IPS-18c (cell line): ENCODE results near the gene CCDC85B.

Experiments used
- H3K4me3 ChIP-seq: 2 replicates; pipeline ENCODE4 v1.7.0; 2013; ENCODE audit warnings: low read depth, mild to moderate bottlenecking, low read length, moderate library complexity; ENCODE audit not compliant: insufficient read depth
- H3K9me3 ChIP-seq: one replicate; pipeline ENCODE4 v1.6.1; 2013; ENCODE audit warnings: mild to moderate bottlenecking, low read length, moderate library complexity; ENCODE audit not compliant: control insufficient read depth, insufficient read depth

The CCDC85B gene

DNA sequence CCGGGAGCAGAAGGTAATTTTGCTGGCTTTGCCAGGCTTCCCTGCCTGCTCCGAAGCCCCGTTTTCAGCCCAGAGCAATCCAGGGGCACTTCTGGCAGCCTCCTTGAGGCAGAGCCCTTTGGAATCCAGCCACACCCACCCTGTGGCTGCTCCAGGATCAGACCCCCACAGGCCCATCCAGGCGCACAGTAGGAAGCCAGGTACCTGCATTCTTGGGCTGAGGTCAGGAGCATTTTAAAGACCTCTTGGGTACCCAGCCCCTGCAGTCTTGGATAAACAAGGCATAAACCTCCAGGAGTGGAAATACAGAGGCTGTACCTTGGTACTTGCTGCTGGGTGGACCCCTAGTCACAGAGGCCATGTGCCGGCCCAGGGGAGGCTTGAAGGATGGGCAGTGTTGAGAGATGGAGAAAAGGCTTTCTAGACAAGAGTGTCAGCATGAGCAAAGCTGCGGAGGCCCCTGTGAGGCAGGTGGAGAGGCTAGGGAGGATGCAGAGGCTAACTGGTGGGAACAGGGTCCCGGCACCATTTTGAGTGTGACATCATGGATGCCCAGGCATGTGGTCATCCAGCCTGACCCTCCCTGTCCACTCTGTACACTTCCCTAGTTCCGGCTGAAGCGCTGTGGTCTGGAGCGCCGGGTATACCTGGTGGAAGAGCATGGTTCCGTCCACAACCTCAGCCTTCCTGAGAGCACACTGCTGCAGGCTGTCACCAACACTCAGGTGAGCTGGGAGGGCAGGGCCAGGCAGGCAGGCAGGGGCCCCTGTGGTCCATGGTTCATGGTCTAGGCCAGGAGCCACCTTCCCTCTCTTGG is 26.4 kb upstream of the CCDC85B start:
- Histone ChIP-seq H3K9me3 (no peaks in the 10 kb centered on the region), H3K4me3 (no peak overlapping the region)

GRCh38 chr11:65864706-65865471 is 25.6 kb upstream of the CCDC85B start:
- H3K4me3 ChIP-seq: no peak overlapping the region

GRCh38 chr11:65865550-65866172 is 24.8 kb upstream of the CCDC85B start:
- Histone ChIP-seq H3K4me3 (no peak overlapping the region), H3K9me3 (no peaks in the 10 kb centered on the region)

More at GRCh38 chr11:65864706-65865471, 25.6 kb upstream of the CCDC85B start:
- H3K9me3 ChIP-seq: no peaks in the 10 kb centered on the region

DNA sequence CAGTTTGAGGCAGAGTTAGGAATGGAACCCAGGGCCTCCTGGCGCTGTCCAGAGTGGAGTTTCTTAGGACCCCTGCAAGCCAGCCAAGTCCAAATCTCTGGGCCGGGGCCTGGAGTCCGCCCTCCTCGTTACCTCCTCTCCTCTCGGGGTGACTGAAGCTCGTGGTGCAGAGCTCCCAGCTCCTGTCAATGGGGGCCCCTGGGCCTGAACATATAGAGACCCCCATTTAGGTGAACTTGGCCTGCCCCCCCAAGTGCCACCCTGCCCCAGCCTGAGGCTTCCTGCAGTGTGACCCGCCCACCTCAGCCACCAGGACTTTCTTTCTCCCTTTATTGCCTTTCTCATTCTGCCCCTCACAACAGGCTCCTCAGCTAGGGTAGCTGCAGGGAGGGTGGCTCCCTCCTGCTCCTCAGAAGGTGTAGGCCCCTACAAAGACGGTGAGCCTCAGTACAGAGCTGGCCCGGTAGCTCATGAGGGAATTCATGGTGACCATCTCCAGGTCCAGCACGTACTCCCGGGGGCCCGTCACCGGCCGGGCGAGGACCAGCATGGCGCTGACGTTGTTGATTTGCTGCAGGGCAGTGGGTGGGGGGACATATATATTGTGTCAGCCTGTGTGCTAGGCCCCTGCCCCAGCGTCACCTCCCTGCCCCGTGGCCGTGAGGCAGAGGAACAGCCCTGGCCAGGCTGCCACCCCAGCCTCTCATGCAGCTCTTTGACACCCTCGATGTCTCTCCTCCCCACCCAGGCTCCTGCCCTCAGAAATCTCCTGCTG is 23.8 kb upstream of the CCDC85B start:
- Histone ChIP-seq H3K4me3 (no peak overlapping the region), H3K9me3 (no peaks in the 10 kb centered on the region)

DNA sequence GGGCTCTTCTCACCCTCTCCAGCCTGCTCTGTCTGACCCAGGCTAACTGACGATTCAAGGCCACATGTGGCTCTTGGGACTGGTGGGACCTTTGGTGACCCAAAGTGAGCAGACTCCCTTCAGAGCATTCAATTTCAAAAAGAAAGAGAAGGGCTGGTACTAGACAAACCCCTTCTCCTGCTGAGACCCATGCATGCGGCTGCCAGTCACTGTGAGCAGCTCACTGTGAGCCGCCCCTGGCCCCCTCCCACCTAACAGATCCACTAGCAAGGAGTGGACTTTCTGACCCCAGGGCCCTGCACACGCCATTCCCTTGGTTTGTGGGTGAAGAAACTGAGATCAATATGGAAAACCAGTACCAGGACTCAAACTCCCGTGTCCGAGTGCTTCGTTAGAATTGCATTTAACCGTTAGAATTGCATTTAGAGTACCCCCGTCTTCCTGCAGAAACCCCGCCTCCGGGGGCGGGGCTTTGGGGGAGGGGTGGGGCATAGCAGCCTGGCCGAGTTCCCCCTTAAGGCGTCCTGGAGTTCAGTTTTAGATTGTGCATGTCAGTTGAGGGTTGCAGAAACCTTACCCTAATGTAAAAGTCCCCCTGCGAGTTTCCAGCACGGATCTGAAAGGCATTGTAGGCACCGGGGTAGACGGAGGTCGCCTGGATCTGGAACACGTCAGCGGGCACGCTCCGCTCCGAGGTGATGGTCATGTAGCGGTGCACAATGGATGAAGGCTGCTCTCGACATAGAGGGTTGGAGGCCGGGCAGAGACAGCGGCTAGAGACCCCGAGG is 23.0 kb upstream of the CCDC85B start:
- no peaks in the 10 kb centered on the region for H3K9me3 ChIP-seq
- peak overlapping the region; percentile 41; the same call in 1 of the 2 replicates for H3K4me3 ChIP-seq

GRCh38 chr11:65868076-65868667 is 22.3 kb upstream of the CCDC85B start:
- Histone ChIP-seq H3K9me3 (no peaks in the 10 kb centered on the region), H3K4me3 (peak overlapping the region; percentile 41; the same call in 1 of the 2 replicates)

- Histone ChIP-seq H3K4me3 (no peak overlapping the region), H3K9me3 (no peaks in the 10 kb centered on the region)
These were observed 21.6 kb upstream of the CCDC85B start for GRCh38 chr11:65868907-65869306.

- H3K9me3 ChIP-seq: no peaks in the 10 kb centered on the region
- H3K4me3 ChIP-seq: no peak overlapping the region
These were observed 20.7 kb upstream of the CCDC85B start for GRCh38 chr11:65869643-65870306.

DNA sequence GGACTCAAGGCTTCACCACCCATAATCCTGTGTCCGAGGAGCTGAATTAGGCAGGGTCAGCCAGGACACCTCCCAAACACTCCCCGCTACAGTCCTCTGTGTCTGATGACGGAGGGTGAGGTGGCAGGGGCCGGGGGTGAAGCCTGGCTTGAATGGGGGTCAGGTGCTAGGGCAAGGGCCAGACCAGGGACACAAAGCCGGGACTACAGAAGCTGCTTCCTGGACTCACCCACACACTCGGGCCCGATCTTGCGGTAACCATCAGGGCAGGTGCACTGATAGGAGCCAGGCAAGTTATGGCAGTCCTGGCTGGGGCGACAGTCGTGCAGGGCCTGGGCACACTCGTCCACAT is 20.2 kb upstream of the CCDC85B start:
- Histone ChIP-seq H3K4me3 (no peak overlapping the region), H3K9me3 (no peaks in the 10 kb centered on the region)

GRCh38 chr11:65870706-65871681 is 19.5 kb upstream of the CCDC85B start:
- Histone ChIP-seq H3K9me3 (no peaks in the 10 kb centered on the region), H3K4me3 (no peak overlapping the region)

DNA sequence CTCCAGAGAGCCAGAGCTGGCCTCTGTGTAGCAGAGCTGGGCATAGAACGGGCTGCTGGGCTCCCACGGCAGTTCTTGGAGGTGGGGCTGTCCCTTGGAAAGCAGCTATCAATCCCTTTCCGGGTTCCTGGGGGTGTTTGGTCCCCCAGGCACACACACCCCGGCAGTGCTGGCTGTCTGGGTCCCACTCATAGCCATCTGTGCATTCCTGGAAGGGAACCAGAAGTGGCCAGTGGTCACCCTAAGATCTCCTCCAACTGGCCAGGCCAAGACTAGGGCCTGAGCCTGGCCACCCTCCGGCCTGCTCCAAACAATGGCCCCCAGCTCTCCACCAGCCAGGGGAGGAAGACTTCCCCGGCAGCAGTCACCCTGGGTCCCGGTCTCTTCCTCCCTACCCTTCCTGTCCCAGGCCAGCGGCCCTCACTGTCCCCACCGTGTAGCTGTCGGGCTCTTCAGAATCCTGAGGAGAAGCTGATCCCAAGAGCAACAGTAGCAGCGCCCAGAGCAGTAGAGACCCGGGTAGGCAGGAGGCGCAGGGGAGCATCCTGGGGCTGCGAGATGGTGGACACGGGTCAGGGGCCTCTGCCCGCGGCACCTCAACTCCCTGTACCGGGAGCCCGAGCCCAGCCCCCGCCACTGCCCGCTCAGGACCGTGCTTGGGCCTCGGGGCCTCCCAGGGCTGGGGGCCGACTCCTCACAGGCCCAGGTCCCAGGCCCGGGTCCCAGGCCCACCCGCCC is 18.5 kb upstream of the CCDC85B start:
- H3K9me3 ChIP-seq: no peaks in the 10 kb centered on the region
- peak overlapping the region; percentile 46 for H3K4me3 ChIP-seq

DNA sequence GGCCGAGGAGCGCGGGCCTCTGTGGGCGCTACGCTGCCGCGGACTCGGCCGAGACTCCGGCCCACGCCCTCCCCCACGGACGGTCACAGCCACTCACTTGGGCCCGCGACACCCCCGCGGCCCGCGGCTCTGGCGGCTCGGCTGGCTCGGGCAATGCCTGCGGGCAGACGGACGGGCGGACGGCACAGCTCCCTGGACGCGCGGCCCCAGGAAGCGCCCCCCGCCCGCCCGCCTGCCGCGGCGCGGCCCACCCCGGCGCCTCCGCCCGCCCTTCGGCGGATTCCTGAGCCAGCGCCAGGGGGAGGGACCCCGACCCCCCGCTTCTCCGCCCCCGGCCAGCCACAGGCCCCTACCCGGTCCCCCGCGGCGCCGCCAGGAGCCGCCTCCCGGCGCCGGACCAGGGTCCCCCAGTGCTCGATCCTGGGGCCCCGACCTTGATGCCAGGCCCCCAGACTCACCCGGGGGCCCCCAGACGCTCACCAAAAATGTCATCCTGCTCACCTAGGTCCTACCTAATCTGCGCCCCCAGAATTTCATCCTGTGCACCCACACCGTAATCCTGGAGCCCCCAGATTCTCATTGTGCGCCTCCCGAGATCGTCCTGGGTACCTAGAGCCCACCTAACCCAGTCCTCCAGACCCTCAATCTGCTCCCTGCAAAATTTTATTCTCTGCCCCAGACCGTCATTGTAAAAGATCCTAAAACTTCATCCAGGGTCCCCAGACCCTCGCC is 17.7 kb upstream of the CCDC85B start, which contains the start of gene EFEMP2:
EFEMP2 (minus strand) TSS at position 215 of the 732 bp plus-strand sequence. CDS start 446 bp downstream, outside the sequence.
- H3K9me3 ChIP-seq: no peaks in the 10 kb centered on the region
- H3K4me3 ChIP-seq: peak within 1 kb of the TSS; percentile 71

DNA sequence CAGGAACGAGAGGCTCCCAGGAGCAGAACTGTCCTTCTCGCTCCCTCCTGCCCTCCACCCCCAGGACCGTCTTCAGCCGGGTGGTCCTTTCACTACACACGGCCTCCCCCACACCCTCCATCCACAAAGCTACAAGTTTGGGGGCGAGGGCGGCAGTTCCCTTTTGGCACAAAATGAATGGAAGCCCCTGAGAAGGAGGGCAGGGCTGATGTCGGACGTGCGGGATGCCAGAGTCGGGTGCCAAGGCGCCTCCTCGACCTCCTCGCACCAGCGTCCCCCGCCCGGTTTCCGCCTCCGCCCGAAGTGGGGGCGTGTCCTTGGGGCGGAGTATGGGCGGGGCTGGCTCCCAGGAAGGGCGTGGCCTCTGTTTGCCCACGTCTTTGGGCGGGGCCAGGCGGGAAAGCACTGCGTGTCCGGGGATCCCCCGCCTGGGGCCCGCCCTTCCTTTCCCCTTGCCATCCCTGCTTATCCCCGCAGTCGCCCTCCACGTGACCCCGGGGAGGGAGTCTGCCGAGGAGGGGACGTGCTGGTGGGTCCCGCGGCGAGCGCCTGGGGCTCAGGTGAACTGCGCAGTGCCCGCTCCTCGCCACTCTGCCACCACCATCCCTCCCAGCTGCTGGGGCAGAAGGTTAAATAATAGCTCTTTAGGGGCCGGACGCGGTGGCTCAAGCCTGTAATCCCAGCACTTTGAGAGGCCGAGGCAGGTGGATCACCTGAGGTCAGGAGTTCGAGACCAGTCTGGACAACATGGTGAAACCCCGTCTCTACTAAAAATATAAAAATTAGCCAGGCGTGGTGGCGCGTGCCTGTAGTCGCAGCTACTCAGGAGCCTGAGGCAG is 16.9 kb upstream of the CCDC85B start:
- Histone ChIP-seq H3K4me3 (peak overlapping the region; percentile 71), H3K9me3 (no peaks in the 10 kb centered on the region)
